DOHH2 (cell line): Measurements from ENCODE around the gene MAP4K3.

Experiments used
- H3F3A ChIP-seq: fragments of 200-600 bp; sonication (generic), shearing (Covaris generic); 2 replicates; pipeline ENCODE4 v1.6.0; 2016; ENCODE audit warnings: antibody characterized with exemption, mild to moderate bottlenecking; ENCODE audit not compliant: control insufficient read depth, insufficient read depth
- H3K27ac ChIP-seq: fragments of 200-600 bp; sonication (generic); 2 replicates; pipeline ENCODE4 v1.5.1; 2014; ENCODE audit warnings: low read depth, mild to moderate bottlenecking, low read length, moderate library complexity
- H3K27me3 ChIP-seq: fragments of 200-600 bp; sonication (generic); 2 replicates; pipeline ENCODE4 v1.6.1; 2014; ENCODE audit warnings: mild to moderate bottlenecking, low read length, mixed read lengths; ENCODE audit not compliant: control insufficient read depth
- H3K36me3 ChIP-seq: fragments of 200-600 bp; sonication (generic); 2 replicates; pipeline ENCODE4 v1.6.1; 2014; ENCODE audit warnings: mild to moderate bottlenecking, low read length, moderate library complexity, mixed read lengths; ENCODE audit not compliant: control insufficient read depth
- H3K4me1 ChIP-seq: fragments of 200-600 bp; sonication (generic); 2 replicates; pipeline ENCODE4 v1.6.1; 2014; ENCODE audit warnings: mild to moderate bottlenecking, low read length, mixed read lengths; ENCODE audit not compliant: control insufficient read depth
- H3K4me2 ChIP-seq: fragments of 200-600 bp; sonication (generic); 2 replicates; pipeline ENCODE4 v1.6.0; 2014; ENCODE audit warnings: mild to moderate bottlenecking, low read length, moderate library complexity
- H3K4me3 ChIP-seq: fragments of 200-600 bp; sonication (generic); 2 replicates; pipeline ENCODE4 v1.5.1; 2014; ENCODE audit warnings: mild to moderate bottlenecking, low read length, mixed read lengths
- H3K79me2 ChIP-seq: fragments of 200-600 bp; sonication (generic); 2 replicates; pipeline ENCODE4 v1.6.1; 2014; ENCODE audit warnings: mild to moderate bottlenecking, low read length, mixed read lengths; ENCODE audit not compliant: control insufficient read depth
- H3K9me2 ChIP-seq: fragments of 200-600 bp; sonication (generic); replicated peaks from 2 replicates; pipeline ENCODE4 v1.6.1; 2014; ENCODE audit warnings: mild to moderate bottlenecking, low read length, mixed read lengths; ENCODE audit not compliant: control insufficient read depth
- H3K9me3 ChIP-seq: fragments of 200-600 bp; sonication (generic); 2 replicates; pipeline ENCODE4 v1.6.1; 2014; ENCODE audit warnings: antibody characterized with exemption, low read length, mixed read lengths; ENCODE audit not compliant: control insufficient read depth, insufficient read depth
- H4K20me1 ChIP-seq: fragments of 200-600 bp; sonication (generic); 2 replicates; pipeline ENCODE4 v1.6.0; 2014; ENCODE audit warnings: low read depth, mild to moderate bottlenecking, antibody characterized with exemption, low read length, moderate library complexity; ENCODE audit not compliant: control insufficient read depth, insufficient read depth
- EZH2phosphoT487 ChIP-seq: fragments of 200-600 bp; sonication (generic); IDR thresholded peaks from 2 replicates; pipeline ENCODE4 v1.6.1; 2017; ENCODE audit warnings: borderline replicate concordance, mild to moderate bottlenecking, antibody characterized with exemption, low read length, moderate library complexity, mixed read lengths
- TF ChIP-seq, protein P1 (sequence below): fragments of 200-600 bp; sonication (generic); IDR thresholded peaks from one replicate; pipeline ENCODE4 v1.5.1; 2014; ENCODE audit warnings: antibody characterized with exemption, mild to moderate bottlenecking, low read depth, low read length; ENCODE audit not compliant: poor library complexity, severe bottlenecking

The MAP4K3 gene

DNA sequence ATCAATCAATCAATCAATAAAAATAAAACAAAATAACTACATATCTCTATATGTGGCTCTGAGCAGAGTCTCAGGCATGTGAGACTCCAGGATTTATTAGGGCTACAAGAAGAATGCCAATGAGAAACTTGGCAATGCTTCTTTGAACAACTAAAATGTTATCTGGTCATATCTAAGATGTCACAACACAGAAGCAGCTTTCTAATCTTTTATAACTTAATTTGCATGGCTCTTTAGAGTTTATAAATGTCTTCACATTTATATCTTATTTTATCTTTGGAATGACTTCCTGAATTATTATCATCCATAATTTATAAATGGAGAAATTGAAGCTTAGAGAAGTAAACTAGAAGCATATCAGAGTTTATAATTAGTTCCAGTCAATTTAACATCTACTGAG lies 14.9 kb upstream of the MAP4K3 start:
- Histone ChIP-seq H3K79me2 (no peaks in the 10 kb centered on the region), H3K4me3 (no peak overlapping the region), H3K4me1 (no peaks in the 10 kb centered on the region), H3K36me3 (no peaks in the 10 kb centered on the region), H3K27me3 (no peaks in the 10 kb centered on the region), H3K9me3 (no peaks in the 10 kb centered on the region), H3K27ac (no peak overlapping the region), H3K9me2 (no peaks in the 10 kb centered on the region), H4K20me1 (no peaks in the 10 kb centered on the region), H3F3A (no peaks in the 10 kb centered on the region), H3K4me2 (no peak overlapping the region)
- TF ChIP-seq, protein P1, sequence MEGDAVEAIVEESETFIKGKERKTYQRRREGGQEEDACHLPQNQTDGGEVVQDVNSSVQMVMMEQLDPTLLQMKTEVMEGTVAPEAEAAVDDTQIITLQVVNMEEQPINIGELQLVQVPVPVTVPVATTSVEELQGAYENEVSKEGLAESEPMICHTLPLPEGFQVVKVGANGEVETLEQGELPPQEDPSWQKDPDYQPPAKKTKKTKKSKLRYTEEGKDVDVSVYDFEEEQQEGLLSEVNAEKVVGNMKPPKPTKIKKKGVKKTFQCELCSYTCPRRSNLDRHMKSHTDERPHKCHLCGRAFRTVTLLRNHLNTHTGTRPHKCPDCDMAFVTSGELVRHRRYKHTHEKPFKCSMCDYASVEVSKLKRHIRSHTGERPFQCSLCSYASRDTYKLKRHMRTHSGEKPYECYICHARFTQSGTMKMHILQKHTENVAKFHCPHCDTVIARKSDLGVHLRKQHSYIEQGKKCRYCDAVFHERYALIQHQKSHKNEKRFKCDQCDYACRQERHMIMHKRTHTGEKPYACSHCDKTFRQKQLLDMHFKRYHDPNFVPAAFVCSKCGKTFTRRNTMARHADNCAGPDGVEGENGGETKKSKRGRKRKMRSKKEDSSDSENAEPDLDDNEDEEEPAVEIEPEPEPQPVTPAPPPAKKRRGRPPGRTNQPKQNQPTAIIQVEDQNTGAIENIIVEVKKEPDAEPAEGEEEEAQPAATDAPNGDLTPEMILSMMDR = no peak
- TF ChIP-seq EZH2phosphoT487 = no peak

DNA sequence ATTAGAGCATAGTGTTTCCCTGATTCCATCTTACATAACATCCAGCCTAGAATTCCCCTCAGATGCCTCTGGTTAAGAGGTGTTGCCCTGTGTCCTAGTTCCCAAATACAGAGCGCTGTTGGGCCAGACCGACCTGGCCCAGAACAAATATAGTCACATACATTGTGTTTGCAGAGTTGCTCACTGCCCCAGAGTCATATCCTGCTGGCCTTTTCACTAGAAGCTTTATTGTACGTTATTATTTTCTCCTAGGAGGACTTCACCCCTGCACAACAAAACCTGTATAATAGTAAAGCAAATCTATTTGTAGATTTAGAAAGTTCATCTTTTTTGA lies 11.1 kb upstream of the MAP4K3 start:
- H3K4me2 ChIP-seq = no peak overlapping the region
- H3K9me3 ChIP-seq = peaks cover under 1% of the 10 kb centered on the region; the same call in 1 of the 2 replicates
- no peak overlapping the region for H3K4me3 ChIP-seq
- H3K27ac ChIP-seq = no peak overlapping the region
- H3K79me2 ChIP-seq = no peaks in the 10 kb centered on the region
- no peaks in the 10 kb centered on the region for H3K9me2 ChIP-seq
- H4K20me1 ChIP-seq = no peaks in the 10 kb centered on the region
- no peaks in the 10 kb centered on the region for H3F3A ChIP-seq
- TF ChIP-seq EZH2phosphoT487 = no peak
- TF ChIP-seq, protein P1 = no peak
- H3K27me3 ChIP-seq = no peaks in the 10 kb centered on the region
- no peaks in the 10 kb centered on the region for H3K36me3 ChIP-seq
- H3K4me1 ChIP-seq = no peaks in the 10 kb centered on the region

DNA sequence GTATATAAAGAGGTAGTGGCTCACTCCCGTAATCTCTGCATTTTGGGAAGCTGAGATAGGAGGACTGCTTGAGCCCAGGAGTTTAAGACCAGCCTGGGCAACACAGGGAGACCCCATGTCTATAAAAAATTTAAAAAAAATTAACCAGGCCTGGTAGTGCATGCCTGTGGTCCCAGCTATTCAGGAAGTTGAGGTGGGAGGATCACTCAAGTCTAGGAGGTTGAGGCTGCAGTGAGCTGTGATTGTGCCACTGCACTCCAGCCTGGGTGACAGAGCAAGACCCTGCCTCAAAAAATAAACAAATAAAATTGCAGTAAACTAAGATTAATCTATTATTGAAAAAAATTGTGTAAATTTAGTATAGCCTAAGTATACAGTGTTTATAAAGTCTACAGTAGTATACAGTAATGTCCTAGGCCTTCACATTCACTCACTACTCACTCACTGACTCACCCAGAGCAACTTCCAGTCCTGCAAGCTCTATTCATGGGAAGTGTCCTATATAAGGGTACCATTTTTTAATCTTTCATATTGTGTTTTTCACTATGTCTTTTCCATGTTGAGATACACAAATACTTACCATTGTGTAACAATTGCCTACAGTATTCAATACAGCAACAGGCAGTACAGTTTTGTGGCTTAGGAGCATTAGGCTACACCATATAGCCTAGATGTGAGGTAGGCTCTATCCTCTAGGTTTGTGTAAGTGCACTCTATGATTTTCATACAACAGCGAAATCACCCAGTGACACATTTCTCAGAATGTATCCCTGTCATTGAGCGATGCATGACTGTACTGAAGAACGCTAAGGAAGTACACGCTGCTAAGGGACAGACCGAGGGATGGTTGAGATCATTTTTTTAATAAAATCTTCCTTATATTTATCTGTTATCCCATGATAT lies 10.4 kb upstream of the MAP4K3 start:
- no peaks in the 10 kb centered on the region for H3F3A ChIP-seq
- H3K27me3 ChIP-seq = no peaks in the 10 kb centered on the region
- no peaks in the 10 kb centered on the region for H3K9me2 ChIP-seq
- TF ChIP-seq, protein P1 = no peak
- no peak for TF ChIP-seq EZH2phosphoT487
- H4K20me1 ChIP-seq = no peaks in the 10 kb centered on the region
- no peak overlapping the region for H3K4me2 ChIP-seq
- H3K36me3 ChIP-seq = no peaks in the 10 kb centered on the region
- no peak overlapping the region for H3K27ac ChIP-seq
- no peaks in the 10 kb centered on the region for H3K4me1 ChIP-seq
- no peaks in the 10 kb centered on the region for H3K79me2 ChIP-seq
- no peak overlapping the region for H3K4me3 ChIP-seq
- H3K9me3 ChIP-seq = peaks cover 4% of the 10 kb centered on the region; the same call in 1 of the 2 replicates
